Cardiac fibroblast (primary cell): Measurements from ENCODE around the gene GPER1.

Source experiments
- DNase-seq, 2 donors: peaks; one replicate each; pipeline versions ENCODE4 v3.0.0 to v3.0.0-alpha.2; 2010; ENCODE audit warnings: low read depth in 2 of 2
- H3K4me3 ChIP-seq, 2 donors: replicated peaks in 1 of 2; 1 replicate in 1 of 2; 2 replicates in 1 of 2; pipeline ENCODE4 v1.5.1; 2011; ENCODE audit warnings: low read depth in 2 of 2, low read length in 2 of 2, mild to moderate bottlenecking in 2 of 2, moderate library complexity in 1 of 2
- TF ChIP-seq, protein P1 (sequence below): IDR thresholded peaks from one replicate; pipeline ENCODE4 v1.5.1; 2011; ENCODE audit warnings: low read depth, mild to moderate bottlenecking, low read length, inconsistent platforms

GPER1 gene

DNA sequence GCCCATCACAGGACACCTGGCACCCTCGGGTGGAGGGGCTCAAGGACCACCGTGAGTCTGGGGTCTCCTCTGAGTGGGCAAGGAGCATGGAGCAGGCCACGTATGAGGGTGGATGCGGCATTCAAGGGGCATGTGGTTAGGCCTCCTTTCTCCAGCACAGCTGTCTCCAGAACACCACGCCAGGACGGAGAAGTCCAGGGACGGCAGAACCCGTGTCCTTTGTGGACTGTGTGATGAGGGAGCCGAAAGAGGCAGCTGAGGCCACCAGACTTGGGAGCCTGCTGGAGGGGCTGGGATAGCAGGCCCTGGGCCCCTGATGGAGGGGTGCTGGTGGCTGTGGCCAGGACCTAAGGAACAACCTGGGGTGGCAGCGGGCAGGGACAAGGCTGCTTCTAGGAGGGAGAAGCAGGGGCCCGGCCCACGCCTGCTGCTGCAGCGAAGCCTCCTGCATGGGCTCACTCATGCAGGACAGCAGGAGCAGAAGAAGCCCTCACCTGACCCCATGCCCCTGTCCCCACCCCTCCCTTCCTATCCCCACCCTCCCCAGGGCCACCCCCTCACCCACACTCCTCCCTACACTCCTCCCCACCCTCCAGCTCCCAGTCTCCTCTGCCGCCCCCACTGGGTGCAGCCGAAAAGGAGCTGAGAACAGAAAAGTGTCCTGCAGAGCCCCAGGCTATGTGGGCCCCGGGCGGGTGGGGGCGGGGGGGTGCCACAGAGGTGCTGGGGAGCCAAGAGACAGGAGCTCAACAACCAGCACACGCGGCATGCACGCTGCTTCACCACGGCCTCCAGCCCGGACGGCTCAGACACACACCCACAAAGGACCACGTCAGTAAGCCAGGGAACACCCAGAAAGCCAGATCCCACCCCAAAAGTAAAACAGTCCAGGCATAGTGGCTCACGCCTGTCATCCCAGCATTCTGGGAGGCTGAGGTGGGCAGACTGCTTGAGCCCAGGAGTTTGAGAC is 42.4 kb downstream of the GPER1 start:
- no peak for DNase-seq
- H3K4me3 ChIP-seq, result no peak overlapping the region
- TF ChIP-seq, protein P1, sequence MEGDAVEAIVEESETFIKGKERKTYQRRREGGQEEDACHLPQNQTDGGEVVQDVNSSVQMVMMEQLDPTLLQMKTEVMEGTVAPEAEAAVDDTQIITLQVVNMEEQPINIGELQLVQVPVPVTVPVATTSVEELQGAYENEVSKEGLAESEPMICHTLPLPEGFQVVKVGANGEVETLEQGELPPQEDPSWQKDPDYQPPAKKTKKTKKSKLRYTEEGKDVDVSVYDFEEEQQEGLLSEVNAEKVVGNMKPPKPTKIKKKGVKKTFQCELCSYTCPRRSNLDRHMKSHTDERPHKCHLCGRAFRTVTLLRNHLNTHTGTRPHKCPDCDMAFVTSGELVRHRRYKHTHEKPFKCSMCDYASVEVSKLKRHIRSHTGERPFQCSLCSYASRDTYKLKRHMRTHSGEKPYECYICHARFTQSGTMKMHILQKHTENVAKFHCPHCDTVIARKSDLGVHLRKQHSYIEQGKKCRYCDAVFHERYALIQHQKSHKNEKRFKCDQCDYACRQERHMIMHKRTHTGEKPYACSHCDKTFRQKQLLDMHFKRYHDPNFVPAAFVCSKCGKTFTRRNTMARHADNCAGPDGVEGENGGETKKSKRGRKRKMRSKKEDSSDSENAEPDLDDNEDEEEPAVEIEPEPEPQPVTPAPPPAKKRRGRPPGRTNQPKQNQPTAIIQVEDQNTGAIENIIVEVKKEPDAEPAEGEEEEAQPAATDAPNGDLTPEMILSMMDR, result no peak

DNA sequence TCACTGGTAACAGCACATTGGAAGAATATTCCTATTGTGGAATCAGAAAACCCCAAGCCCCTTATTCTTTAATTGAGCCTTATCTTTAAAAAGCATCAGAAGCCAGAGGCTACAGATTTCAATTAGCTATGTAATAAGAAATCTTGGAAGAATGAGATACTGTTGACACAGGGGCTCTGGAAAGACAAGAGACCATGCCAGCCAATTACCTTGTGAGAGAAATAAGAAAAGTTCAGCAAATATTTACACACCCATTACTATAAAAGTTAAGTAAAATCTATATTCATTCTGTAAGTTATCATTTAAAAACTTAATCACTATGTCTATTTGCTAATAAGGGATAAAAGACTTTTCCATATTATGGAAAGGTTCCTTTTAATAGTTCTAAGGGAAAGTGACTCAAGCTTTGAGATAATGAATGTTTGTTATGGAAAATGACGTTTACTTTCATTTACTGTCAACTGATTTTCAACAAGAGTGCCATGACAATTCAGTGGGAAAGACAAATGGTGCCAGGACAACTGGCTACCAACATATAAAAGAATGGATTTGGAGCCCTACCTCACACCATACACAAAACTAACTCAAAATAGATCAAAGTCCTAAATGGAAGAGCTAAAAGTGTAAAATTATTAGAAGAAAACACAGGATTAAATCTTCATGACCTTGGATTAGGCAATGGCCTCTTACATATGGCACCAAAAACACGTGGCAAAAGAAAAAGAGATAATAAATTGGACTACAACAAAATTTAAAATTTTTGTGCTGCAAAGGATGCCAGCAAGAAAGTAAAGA is 43.8 kb downstream of the GPER1 start:
- DNase-seq, result no peak
- no peak overlapping the region for H3K4me3 ChIP-seq
- TF ChIP-seq, protein P1, result no peak

DNA sequence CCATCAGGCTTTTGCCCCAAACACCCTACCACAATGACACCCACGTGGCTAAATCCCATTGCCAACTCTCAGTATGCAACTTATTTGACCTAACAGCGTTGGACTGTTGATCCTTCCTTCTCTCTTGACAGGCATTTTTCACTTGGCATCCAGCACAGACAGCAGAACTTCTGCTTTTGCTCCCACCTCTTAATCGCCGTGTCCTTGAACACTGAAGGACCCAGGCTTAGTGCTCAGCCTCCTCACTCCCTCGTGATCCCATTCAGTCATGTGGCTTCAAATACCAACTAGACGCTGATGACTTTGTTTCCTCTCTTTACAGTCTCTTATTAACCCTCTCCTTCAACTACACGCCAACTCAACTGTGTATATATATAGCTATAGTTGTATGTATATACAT is 47.0 kb downstream of the GPER1 start:
- H3K4me3 ChIP-seq, result no peak overlapping the region
- TF ChIP-seq, protein P1, result no peak
- no peak for DNase-seq

DNA sequence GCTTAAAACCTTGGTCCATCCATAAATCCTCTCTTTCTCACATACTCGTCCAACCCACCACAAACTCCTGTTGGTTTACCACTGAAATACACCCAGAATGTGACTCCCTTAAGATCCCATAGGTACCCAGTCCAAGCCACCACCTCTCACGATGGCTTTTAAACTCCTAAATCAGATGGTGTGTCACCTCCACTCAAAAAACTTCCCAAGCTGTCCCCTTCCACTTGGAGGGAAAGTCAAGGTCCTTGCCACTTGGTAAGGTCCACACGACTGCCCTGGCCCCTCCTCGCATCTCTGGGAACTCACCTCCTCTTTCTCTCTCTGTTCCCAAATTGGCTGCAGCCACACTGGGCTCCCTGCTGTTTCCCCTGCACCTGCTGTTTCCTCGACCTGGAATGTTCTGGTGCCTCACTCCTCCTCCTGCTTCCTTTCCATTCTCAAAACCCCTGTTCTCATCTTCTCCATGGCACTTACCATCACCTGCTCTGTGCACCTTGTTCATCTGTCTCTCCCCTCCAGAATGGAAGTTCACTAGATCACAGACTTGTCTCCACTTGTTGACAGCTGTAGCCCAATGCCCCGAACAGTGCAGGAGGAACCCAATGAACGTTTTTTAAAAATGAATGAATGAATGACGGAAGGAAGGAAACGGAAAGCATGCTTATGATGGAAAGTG is 49.1 kb downstream of the GPER1 start:
- TF ChIP-seq, protein P1, result no peak
- no peak for DNase-seq
- peak overlapping the region; percentile 74 to 83 for H3K4me3 ChIP-seq

DNA sequence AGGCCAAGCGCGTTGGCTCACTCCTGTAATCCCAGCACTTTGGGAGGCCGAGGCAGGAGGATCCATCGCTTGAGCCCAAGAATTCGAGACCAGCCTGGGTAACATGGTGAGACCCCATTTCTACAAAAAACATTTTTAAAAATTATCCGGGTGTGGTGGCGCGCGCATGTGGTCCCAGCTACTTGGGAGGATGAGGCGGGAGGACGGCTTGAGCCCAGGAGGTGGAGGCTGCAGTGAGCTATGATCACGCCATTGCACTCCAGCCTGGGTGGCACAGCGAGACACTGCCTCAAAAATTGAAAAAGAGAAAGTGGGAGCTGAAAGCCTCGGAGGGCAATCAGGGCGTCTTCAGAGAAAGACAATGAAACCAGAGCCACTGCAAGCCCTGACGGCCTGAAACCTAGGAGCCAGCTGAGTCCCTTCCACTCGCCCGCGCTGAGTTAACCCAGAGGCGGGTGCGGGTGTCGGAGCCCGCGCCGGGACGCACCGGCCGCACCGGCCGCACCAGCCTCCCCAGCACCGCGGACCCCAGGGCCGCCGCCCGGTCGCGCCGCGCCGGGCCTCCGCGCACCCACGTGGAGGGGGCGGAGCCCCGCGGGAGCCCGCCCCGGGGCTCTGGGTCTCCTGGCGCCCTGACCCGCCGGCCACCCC is 49.7 kb downstream of the GPER1 start:
- peak in 1 of 2 donors; percentile 9 for DNase-seq
- peak overlapping the region; percentile 74 to 83 for H3K4me3 ChIP-seq
- TF ChIP-seq, protein P1, result no peak

DNA sequence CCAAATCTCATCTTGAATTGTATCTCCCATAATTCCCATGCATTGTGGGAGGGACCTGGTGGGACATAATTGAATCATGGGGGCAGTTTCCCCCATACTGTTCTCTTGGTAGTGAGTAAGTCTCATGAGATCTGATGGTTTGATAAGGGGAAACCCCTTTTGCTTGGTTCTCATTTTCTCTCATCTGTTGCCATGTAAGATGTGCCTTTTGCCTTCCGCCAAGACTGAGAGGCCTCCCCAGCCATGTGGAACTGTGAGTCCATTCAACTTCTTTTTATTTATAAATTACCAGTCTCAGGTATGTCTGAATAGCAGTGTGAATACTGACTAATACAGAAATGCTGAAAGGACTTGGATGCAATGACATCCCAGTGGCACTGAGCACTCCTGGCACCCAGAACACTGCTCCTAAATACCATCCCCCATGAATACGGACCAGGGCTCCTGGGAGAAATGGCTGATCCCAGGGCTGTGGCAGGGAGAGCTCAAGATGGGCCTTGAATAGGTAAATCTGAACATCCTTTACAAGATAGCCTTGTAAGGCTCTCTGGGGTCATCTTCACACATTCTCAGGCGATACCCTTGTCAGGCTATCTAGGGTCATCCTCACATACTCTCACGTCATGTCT is 52.7 kb downstream of the GPER1 start:
- no peak for DNase-seq
- no peak overlapping the region for H3K4me3 ChIP-seq
- TF ChIP-seq, protein P1, result no peak
